NCI-H69 (cell line): ENCODE results near the gene RPS6KA1.
"Not testable (repeated sequence)": the region's sequence is repeated elsewhere in the genome, so short reads cannot be mapped to it uniquely, and the experiment has no call there.

ENCODE experiments used
- DNase-seq: peaks from one replicate; lab custom pipeline; 2025; lab: John Stamatoyannopoulos, UW

Gene RPS6KA1

DNA sequence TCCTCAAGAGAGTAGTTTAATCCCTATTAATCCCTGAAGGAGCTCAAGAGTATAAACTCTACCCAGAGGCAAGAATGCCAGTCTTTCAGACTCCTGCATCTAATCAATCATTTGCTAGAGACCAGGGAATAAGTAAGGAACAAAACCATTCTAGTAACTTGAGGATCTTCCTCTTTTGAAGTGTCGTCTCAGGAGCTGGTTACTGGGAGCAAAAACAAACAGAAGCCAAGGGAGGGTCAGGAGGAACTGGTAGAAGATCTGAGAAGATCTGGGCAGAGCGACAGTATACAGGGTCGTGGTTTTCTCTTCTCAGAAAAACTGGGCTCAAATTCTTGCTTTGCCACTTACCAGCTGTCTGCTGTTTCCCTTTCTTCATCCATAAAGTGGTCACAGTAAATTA, 69.3 kb downstream of the RPS6KA1 start:
- DNase-seq, result no peak

DNA sequence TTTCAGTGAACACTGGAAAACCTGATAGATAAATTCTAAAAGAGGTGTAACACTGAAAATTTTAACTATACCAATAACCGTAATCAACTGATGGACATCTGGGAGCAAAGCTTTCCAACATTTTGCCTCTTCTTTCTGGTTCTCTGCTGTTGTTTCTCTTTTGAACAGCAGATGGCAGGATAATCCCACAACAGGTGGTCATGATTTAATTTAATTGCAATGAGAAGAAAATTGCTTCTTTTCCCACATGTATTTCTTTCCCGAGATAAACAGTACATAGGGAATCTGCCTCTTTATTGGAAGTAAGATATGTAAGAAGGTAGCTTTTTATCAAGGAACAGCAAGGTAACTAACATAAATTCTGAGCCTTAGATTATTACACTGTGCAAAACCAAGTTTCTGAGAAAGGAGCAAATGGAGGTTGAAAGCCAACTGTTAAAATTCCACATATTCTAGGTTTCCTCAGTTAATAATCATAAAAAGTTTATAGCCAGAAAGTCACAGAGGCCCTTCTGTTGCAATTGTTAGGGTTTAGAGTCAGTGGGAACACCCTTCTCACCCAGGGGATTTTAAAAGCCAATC, 72.9 kb downstream of the RPS6KA1 start:
- DNase-seq, result peak; percentile 55

DNA sequence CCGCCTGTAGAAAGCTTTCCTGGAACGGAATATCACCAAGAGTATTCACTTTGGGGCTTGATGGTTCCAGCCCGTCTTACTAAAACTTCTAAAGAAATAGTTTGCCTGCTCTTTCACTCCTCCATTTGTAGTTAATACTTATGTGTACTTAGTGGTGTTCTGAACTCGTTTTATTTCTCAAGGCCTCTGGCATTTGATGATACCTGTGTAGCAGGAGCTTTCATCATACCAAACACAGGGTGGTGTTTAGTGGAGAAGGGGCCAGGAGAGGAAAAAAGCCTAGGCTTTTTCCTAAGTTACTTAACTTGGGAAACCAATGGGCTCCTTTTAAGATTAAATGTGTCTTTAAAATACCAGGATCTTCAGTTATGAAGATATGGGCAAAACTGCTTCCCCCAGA, 74.3 kb downstream of the RPS6KA1 start:
- no peak for DNase-seq

DNA sequence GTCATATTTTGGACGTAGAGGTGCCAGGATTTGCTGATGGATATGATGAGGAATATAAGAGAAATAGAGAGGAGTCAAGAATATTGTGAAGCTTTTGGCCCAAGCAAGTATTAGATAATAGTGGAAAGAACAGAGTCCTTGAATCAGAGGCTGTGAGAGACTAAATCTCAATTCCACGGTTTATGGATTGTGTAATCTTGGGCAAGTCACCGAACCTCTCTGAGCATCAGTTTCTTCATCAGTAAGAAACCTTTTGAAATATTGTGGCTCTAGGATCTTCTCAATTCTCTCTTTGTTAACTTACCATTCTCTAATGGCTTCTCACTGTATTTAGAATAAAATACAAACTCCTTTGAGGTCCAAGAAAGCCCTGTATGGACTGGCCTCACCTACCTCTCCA, 77.6 kb downstream of the RPS6KA1 start:
- no peak for DNase-seq

DNA sequence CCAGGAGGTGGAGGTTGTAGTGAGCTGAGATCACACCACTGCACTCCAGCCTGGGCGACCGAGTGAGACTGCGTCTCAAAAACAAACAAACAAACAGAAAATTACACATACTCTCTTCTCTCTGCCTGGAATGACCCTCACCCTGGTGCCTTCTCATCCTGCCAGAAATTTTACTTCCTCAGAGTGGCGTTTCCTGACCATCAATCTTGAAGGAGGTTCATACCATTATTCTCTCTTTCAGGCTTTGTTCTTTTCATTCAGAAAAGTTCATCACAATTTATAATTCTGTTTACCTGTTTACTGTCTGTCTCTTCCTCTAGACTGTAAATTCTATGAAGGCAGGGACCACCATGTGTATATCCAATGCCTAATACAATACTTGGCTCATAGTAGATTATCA, 79.3 kb downstream of the RPS6KA1 start:
- no peak for DNase-seq

DNA sequence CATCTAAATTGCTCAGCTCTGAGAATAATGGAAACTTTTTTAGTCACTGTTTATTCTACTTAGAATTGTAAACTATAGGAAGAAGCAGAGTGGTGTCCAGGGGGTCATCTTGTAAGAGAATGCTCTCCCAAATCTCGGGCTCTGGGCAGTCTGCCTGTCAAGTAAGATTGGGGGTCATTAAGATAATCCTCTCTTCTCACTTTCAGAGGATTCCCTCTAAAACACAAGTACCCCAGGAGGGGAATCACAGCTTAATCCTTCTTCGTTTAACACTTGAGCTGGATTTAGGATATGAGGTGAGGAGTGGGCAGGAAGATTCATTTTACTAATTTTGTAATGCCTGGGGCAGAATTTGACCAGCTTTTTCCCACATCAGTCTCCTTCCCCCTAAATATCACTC, 81.2 kb downstream of the RPS6KA1 start:
- DNase-seq, result no peak

DNA sequence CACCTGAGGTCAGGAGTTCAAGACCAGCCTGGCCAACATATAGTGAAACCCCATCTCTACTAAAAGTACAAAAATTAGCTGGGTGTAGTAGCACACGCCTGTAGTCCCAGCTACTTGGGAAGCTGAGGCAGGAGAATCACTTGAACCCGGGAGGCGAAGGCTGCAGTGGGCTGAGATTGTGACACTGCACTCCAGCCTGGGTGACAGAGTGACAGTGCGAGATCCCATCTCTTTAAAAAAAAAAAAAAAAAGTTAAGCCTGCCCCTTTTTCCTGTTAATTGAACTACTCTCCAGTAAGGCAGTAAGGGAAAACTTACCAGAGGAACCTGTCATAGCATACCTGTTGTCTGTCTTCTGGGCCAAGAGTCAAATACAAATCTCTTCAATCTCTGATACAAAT, 83.1 kb downstream of the RPS6KA1 start:
- DNase-seq, result not testable (repeated sequence)

DNA sequence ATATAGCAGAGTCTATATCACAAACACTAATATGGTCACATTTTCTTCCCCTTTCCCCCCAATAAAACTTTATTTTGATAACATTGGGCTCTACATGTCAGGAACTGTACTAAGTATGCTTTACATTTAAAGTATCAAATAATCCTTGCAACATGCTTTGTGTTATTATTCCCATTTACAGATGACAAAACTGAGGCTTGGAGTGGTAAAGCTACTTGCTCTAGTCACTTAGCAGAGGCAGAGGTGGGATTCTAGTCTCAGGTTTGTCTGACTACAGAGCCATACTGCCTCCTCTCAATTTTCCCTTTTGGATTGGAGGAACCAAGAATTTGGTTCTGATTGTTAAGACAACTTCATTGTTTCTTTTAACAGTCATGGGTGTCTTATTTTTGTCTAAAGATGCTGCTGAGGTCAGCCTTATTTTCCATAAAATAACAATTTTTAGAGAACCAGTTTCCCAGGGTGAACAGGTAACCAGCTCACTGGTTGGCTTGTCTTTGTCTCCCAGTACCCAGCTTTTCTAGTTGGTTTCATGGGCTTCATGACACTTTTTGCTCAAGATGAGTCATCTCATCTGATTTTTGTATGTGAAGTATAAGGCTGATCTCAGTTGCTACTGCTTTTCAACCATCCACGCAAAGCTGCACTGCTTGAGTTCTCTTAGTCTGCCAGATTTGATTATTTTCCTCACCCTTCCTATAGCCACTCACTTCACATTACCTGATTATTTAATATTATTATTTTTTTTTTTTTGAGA, 85.3 kb downstream of the RPS6KA1 start:
- DNase-seq, result no peak

DNA sequence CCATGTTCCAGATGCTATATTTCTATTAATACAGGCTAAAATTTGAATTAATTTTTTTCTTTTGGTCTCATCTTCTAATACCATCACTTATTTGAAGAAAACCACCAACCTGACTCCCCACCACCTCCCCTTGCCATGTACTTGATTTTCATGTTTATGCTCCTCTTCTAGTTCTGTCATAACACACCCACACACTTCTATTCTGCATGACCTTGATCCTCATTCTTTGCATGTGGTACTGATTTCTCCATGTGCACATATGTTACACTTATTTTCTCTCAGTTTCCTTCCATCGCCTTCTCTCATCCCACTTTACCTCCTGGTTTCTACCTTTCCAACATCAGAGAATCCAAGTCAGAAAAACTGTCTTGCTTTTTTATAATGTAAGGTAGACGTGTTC, 87.3 kb downstream of the RPS6KA1 start:
- DNase-seq, result no peak

DNA sequence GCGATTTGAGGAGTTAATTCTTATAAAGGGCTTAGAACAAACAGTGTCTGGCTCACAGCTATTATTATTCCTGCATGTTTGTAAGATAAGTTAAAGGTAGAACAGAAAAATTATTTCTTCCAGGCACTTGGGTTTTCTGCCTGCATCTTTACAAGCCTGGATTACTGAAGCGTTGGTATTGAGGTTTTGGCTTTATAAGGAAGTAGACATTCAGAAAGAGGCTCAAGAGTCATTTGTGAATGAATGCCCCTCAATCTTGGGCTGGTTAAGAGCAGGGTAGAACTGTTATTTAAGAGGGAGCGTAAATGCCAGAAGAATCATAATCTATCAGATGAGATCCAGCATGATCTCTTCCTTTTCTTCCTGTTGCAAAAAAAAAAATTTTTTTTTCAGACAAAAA, 89.0 kb downstream of the RPS6KA1 start:
- no peak for DNase-seq
